ENCODE measurements around the gene FOXO3. TPM values are rescaled to one million over a fixed set of nuclear protein-coding genes. Genes with fewer than 3 reads are reported as not detected.

FOXO3 gene
- total and polyA plus RNA-seq, 2 of the 8 experiments (the other 6 are each of a cell fraction or from before 2014, with no cell fraction given) = 13.1 to 19.3 TPM

DNA sequence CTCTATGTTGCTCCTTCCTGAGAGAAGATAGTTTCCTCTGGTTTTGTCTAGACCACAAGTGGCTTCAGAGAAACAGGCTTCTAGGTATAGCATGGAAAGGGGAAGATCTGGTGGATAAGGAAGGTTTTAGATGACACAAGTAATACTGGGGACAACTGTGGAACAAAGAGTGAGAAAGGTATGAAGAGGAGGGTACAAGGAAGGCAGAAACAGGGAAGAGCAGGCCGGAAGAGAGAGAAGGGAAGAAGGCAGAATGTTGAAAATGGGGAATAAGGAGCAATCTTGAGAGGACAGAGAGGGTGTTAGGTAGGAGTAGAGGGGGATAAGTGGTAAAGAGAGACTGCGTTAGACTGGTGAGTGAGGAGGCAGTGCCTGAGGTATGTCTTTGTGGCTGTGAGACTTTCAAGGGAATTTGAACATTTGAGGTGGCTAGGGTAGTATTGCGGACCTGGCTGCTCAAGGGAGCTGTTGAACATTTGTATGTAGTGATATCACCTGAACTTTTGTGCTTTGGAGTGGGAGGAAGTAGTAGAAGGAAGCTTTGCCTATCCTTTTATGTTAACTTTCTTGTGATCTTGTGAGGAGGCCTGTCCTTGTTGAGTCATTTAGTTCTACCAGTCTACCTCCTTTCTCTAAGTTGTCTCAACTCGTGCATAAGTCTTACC lies 69.5 kb downstream of the FOXO3 start:
- Histone ChIP-seq H3K23me2 (ENCODE audit: low read depth, low read length) (no peaks in the 10 kb centered on the region), H3K9ac (replicated peaks in 1 of 4; ENCODE audit: extremely low read depth in 1 of 4, low read depth in 3 of 4, low read length in 3 of 4) (no peak overlapping the region), H3K27ac (ENCODE audit: low read depth, low read length) (no peak overlapping the region), H3K56ac (replicated peaks; ENCODE audit: insufficient read length, low read depth, low read length) (no peak overlapping the region), H4K91ac (replicated peaks; ENCODE audit: insufficient read length, low read length) (no peak overlapping the region), H3K79me1 (ENCODE audit: low read depth, low read length) (no peaks in the 10 kb centered on the region; the same call in 1 of the 2 replicates), H2BK15ac (ENCODE audit: low read length) (no peak overlapping the region), H3K14ac (ENCODE audit: insufficient read length) (no peak overlapping the region), H3K9me3 (ENCODE audit: insufficient read depth in 2 of 2, low read depth in 1 of 2, low read length in 1 of 2) (no peaks in the 10 kb centered on the region), H2BK5ac (ENCODE audit: low read depth, low read length) (no peak overlapping the region), H4K20me1 (replicated peaks in 1 of 2; ENCODE audit: control insufficient read depth in 1 of 2, insufficient read depth in 2 of 2, low read length in 2 of 2) (peaks cover 0 to 3% of the 10 kb centered on the region in 2 experiments), H3K23ac (ENCODE audit: insufficient read length) (no peak overlapping the region), H3K18ac (ENCODE audit: extremely low read depth, low read length) (peak overlapping the region; percentile 38; the same call in 1 of the 2 replicates), H4K8ac (ENCODE audit: extremely low read depth, insufficient read depth, low read length) (no peak overlapping the region), H2BK120ac (replicated peaks; ENCODE audit: low read depth, low read length) (no peak overlapping the region), H3K27me3 (replicated peaks in 1 of 4; ENCODE audit: control insufficient read depth in 3 of 4, extremely low read depth in 1 of 4, insufficient read depth in 3 of 4, low read length in 3 of 4) (no peaks in the 10 kb centered on the region), H2BK20ac (ENCODE audit: low read length) (no peak overlapping the region), H2AK5ac (ENCODE audit: low read depth, low read length) (no peak overlapping the region), H3K4me2 (ENCODE audit: insufficient read depth in 1 of 2, low read depth in 2 of 2, low read length in 2 of 2) (no peak overlapping the region), H4K5ac (ENCODE audit: insufficient read length, low read depth, low read length) (no peak overlapping the region), H2AFZ (ENCODE audit: low read length) (no peak overlapping the region), H3K4ac (replicated peaks; ENCODE audit: insufficient read length, low read depth, low read length) (no peak overlapping the region), H2BK12ac (ENCODE audit: low read depth, low read length) (no peak overlapping the region), H3K79me2 (ENCODE audit: control insufficient read depth in 1 of 2, insufficient read depth in 2 of 2, low read length in 2 of 2) (peaks cover 8 to 68% of the 10 kb centered on the region in 2 experiments; a peak in 2 of 4 replicates), H3K4me1 (replicated peaks in 1 of 4; ENCODE audit: control insufficient read depth in 3 of 4, insufficient read depth in 4 of 4, low read length in 3 of 4) (peaks cover 0 to 8% (median 5%) of the 10 kb centered on the region in 4 experiments; a peak in 4 of 7 replicates), H3K4me3 (ENCODE audit: extremely low read depth in 1 of 4, insufficient read depth in 2 of 4, low read depth in 3 of 4, low read length in 4 of 4) (no peak overlapping the region), H3K36me3 (ENCODE audit: control insufficient read depth in 2 of 4, insufficient read depth in 4 of 4, low read length in 3 of 4) (0 out of 8 replicates have a peak, but pooled peaks cover 0 to 2% (median 0%) of the 10 kb centered on the region in 4 experiments)
- 85% methylated on average over 4 of the region's 4 CpGs; no CpG with 5 or more reads in 1 of the 2 experiments for WGBS, 2 experiments (ENCODE audit: extremely low coverage in 1 of 2, insufficient coverage in 1 of 2, insufficient read length in 1 of 2, insufficient replicate concordance in 2 of 2, low coverage in 1 of 2, low lambda C conversion rate in 2 of 2, missing lambda C conversion rate in 1 of 2)
- no peak for DNase-seq (ENCODE audit: low read depth in 1 of 2, low spot score in 2 of 2)
- CTCF ChIA-PET (ENCODE audit: partially characterized antibody) = interaction anchor here (1.2 kb wide), 1 partner anchor 9 kb away, joined by 3 read pairs; no protein-coding TSS in a partner anchor
- FAIRE-seq = no peak
- TF ChIP-seq NANOG (IDR thresholded peaks at IDR 0.05; ENCODE audit: insufficient read depth, low read depth, low read length, poor library complexity, severe bottlenecking) = no peak
- no peak for TF ChIP-seq EGR1 (IDR thresholded peaks at IDR 0.05; ENCODE audit: borderline replicate concordance, low read depth, low read length)
- no peak for TF ChIP-seq SIRT6 (IDR thresholded peaks at IDR 0.05; ENCODE audit: low read length)
- TF ChIP-seq FOSL1 (IDR thresholded peaks at IDR 0.05; ENCODE audit: insufficient read depth, low read depth, low read length) = no peak
- no peak for TF ChIP-seq TEAD4 (IDR thresholded peaks at IDR 0.05; ENCODE audit: low read depth, low read length)
- no peak for TF ChIP-seq SRF (IDR thresholded peaks at IDR 0.05; ENCODE audit: low read depth, low read length)
- no peak for TF ChIP-seq PHF8 (conservative IDR thresholded peaks at IDR 0.05; ENCODE audit: low read depth, low read length)
- POLR2A ChIA-PET (ENCODE audit: partially characterized antibody) = no interaction called here
